HG03139 (cell line): Measurements from ENCODE around the gene ANGPTL5.
A peak's percentile ranks its signal among the peaks of the same experiment; 100 is the strongest.
"Not testable (repeated sequence)": the region's sequence is repeated elsewhere in the genome, so short reads cannot be mapped to it uniquely, and the experiment has no call there.

Experiments used
- ATAC-seq: cut with Tn5 transposase; IDR thresholded peaks from one replicate; pipeline ENCODE4 v1.9.1; 2021; ENCODE audit not compliant: unreplicated experiment

ANGPTL5 gene

DNA sequence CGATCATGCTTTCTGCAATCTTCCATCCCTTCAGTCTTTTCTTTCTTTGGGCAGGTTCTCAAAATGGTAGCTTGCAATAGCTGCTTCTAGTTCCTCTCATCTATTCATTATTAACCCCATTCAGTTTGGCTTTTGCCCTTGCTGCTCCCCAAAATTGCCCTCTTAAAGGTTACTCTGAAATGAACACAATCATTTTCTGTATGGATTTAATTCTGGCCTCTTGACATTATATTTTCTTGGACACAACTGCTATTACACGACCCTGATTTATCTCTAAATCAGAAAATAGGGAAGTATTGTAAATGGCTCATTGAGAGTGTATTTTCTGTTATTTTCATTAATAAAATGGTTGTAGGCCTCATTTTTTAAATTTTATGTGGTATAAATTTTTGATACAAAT is at the start of gene ANGPTL5:
Gene ANGPTL5, minus strand, starts transcription at position 101 of the 400 bp plus-strand sequence. CDS start 8,613 bp downstream, outside the sequence.
- ATAC-seq = no peak

DNA sequence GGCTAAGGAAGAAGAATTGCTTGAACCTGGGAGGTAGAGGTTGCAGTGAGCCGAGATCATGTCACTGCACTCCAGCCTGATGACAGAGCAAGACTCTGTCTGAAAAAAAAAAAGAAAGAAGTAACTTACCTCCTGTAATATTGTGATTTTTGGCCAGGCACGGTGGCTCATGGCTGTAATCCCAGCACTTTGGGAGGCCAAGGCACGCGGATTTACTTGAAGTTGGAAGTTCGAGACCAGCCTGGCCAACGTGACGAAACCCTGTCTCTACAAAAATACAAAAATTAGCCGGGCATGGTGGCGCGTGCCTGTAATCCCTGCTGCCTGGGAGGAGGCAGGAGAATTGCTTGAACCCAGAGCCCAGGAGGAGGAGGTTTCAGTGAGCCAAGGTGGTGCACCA is 47.9 kb upstream of the ANGPTL5 start:
- ATAC-seq = not testable (repeated sequence)

- ATAC-seq = no peak
Observed at GRCh38 chr11:101960231-101960630, 43.9 kb upstream of the ANGPTL5 start.

- no peak for ATAC-seq
Observed at GRCh38 chr11:101955701-101956100, 39.4 kb upstream of the ANGPTL5 start.

DNA sequence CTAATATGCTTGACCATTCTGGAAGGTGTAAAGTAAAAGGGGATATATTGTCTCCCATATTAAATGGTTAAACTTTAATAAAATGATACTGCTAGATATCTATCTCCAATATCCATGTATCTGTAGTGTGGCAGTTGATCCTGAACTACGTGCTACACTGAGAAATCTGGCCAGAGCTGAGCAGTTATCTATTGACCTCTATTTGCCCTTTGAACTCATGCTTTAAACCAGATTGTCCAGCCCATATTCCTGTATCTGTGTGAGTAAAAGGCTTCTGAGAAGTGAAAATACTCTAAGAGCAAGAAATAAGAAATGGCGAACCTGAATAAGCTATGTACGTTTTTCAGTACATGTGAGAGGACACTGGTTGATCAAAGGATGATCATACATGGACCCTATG is 39.0 kb upstream of the ANGPTL5 start:
- no peak for ATAC-seq

- ATAC-seq = no peak
Observed at GRCh38 chr11:101949680-101950220, 33.4 kb upstream of the ANGPTL5 start.

DNA sequence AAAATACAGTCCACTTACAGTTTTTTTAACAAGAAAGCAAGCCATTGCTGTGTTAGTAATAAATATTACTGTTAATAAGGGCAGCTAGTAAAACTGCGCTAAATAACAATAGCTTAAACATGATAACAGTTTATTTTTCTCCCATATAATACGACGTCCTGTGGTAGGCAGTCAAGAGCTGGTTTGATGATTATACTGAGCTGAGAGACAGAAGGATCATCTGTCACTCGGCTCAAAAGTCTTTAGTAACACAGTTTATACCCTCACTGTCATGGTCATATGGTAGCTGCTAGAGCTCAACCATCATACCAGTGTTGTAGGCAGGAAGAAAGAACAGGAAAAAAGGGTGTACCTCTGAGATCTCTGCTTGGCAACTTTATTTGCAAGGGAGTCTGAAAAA is 29.1 kb upstream of the ANGPTL5 start:
- ATAC-seq = no peak

- no peak for ATAC-seq
Observed at GRCh38 chr11:101944923-101945322, 28.6 kb upstream of the ANGPTL5 start.

GRCh38 chr11:101940901-101941520 is 24.7 kb upstream of the ANGPTL5 start:
- no peak for ATAC-seq

GRCh38 chr11:101931692-101932091 is 15.4 kb upstream of the ANGPTL5 start:
- ATAC-seq = no peak

DNA sequence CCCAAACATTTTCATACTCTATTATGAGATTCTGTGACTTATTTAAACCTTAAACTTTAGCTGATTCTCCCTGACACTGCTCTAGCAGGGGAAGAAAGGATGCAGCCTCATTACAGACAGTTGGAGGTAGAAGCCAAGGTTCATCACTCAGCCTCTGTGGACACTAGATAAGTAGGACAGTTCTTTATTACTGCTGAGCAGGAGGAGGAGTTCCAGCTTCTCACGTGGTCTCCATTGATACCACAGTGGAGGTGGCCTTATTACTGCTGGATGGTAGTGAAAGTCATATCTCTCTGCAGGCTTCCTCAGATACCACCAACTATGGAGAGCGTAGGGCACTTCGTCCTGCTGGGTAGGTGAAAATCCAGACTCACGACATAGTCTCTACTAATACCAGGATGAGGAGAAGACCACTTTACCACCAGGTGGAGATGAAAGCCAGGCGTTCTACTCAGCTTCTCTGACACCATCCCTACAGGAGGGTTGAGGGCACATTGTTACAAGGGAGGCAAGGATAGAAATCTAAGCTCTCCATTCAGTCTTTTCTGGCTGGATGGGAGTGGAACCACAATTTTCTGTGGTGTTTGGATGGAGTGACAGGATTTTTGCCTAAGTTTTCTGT is 13.1 kb upstream of the ANGPTL5 start:
- no peak for ATAC-seq

DNA sequence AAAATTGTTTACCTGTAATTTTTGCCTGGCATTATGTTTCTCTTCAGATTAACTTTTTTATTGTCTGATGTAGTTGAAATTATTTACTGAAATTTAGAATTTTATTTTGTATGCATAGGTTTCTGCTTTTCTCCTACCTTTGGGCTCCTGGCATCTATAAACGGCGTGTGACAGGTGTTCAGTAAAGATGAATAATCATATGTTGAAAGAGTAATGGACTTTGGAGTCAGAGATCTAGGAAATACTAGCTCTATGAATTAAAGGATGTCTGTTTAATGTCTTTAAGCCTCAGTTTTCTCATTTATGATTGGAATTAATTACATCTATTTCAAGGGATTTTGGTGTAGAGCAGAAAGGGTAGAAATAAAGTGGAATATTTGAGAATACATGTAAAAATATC is 7.2 kb upstream of the ANGPTL5 start:
- no peak for ATAC-seq

- ATAC-seq = no peak
Observed at GRCh38 chr11:101920992-101921391, 4.7 kb upstream of the ANGPTL5 start.

DNA sequence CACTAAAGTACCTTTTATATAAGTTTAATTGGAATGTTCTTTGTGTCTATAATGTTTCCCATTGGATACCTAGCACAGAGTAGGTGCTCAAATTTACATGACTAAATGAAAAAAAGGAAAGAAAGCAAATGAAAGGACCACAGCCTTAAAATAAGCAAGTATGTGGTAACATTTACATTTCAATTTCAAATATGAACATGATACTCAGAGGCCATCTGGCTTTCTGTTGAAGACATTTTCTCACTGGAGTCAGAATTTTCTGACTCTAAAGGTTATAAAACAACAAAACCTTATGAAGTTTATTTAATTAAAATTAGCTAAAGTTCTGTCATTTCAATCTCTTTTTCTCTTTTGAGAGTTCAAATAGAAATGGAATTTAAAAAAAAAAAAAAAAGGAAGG is 904 bp upstream of the ANGPTL5 start:
- no peak for ATAC-seq

DNA sequence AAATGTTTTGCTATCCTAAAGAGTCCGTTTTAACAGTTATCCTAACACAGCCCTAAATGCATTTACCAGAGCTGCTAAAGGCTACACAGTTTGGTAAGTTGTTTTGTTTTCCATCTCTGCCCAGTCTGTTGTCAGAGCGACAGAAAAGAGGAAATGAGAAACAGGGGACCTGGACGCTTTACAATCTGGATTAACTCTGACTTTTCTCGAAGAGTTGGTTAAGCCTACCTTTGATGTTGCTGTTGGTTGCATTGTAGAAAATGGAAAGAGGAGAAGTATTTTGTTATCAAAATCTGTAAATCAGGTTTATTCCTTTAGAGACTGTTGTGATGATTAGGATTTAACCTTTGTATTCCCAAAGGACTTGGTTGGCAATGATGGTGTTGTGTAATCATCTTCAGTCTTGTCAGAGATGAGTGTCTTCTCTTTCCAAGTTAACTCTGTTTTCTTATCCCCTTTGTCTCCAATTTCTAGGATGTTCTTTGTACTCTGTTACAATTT is 481 bp downstream of the ANGPTL5 start:
- ATAC-seq = peak; percentile 35

DNA sequence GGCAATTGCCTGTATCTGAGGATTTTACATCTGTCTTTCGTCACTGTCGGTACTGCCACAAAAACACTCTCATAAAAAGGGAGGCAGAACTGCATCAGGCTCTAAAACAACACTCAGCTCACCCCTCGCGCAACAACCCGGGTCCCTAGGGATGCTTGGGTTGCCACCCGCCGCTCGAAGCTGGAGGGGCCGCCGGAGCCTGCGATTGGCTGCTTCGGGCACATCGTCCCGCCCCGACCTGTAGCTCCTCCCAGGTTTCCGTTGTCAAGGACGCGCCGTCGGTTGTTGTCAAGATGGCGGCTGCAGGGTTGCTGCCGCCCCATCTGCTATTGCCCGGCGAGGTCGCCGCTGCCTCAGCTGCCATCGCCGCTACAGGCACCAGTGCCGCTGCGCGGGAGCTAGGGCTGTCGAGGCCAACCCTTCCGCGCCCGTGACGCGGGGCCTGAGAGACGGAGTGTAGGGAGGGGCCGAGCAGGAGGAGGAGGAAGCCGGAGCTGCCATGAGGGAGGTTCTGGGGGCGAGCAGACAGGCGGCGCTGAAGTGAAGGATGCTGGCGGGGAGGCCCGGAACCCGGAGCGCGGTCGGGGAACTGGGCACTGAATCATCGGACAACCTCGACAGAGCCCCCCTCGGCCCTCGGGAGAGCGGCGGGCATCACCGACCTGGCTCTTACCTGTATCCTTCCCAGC is 1.4 kb downstream of the ANGPTL5 start, which contains the start of gene CEP126:
Gene CEP126, plus strand, starts transcription at position 273 of the 689 bp plus-strand sequence. Its CDS starts 275 bp downstream, at position 548.
- peak; percentile 100 for ATAC-seq

GRCh38 chr11:101914341-101914737 is 2.0 kb downstream of the ANGPTL5 start:
- ATAC-seq = no peak

DNA sequence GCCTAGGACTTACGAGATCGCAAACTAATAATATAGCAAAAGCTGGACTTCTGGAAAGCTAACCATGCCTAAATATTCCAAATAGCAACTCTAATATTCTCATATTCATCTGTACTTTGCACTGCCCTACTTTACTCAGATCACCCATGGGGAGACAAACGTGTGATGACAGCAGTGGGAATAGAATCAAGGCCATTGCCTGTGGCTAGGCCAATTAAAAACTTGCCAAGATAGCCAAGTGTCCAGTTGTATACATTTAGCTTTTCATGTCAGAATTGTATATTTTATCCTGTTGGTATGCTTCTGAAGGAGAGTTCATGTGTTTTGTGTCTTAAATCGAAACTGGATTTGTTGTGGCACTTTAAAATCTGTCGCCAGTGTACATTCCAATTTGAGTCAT is 2.7 kb downstream of the ANGPTL5 start:
- ATAC-seq = no peak

DNA sequence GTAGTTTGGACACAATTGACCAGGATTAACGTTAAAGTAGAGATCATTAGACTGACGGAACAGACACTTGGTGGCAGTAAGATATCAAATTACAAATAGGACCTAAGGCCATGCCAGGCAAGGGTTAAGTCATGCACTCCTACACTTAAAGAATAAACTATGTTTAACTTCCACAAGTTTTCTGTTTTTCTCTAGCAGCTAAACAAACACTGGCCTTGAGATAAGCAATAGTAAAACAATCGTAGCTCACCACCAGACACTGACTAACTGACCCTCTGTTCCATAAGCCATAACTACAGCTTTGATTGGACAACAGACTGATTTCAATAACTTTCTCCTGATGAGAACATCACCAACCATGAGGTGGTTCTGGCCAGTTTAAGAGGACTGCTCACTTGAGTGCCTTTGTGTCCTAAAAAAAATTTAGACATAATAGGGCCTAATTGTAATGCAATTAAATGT is 3.5 kb downstream of the ANGPTL5 start:
- no peak for ATAC-seq

- ATAC-seq = no peak
Observed at GRCh38 chr11:101909087-101909486, 7.2 kb downstream of the ANGPTL5 start.

DNA sequence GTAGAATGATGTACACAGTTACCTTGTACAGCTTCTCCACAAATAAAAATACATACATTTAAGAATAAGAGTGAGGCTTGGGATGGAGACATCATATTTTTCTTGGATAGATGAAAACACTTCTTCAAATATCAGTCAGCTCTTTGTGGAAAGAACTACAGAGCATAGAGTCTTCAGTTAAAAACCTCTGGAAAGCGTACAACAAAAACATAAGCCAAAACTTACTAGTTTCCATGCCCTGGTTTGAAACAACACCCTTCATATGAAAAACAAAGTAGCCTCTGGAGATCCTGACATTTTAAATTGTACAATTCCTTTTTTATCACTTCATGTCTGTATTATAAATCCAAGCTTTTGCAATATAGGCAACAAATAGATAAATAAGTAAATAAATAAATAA is 8.5 kb downstream of the ANGPTL5 start:
- ATAC-seq = no peak

- ATAC-seq = no peak
Observed at GRCh38 chr11:101894505-101894904, 21.8 kb downstream of the ANGPTL5 start.
